ENCODE data around the gene FBRSL1.

The FBRSL1 gene

GRCh38 chr12:132542661-132543060 lies 52.7 kb downstream of the FBRSL1 start:
- H3K9me3 ChIP-seq (replicated peaks in 1 of 2; ENCODE audit: control insufficient read depth in 2 of 2, insufficient read depth in 1 of 2, low read depth in 1 of 2, low read length in 2 of 2): peaks cover 0 to 2% of the 10 kb centered on the region in 2 donors
- no peak overlapping the region for H3K9ac ChIP-seq (ENCODE audit: low read depth, low read length, poor library complexity)
- peak overlapping the region; percentile 20 for H3K23ac ChIP-seq (ENCODE audit: low read depth, low read length, poor library complexity)
- no peak for DNase-seq (ENCODE audit: low spot score)
- H3K14ac ChIP-seq (ENCODE audit: low read length): no peak overlapping the region
- no peaks in the 10 kb centered on the region for H3K36me3 ChIP-seq (replicated peaks in 1 of 2; ENCODE audit: control insufficient read depth in 2 of 2, insufficient read depth in 2 of 2, low read length in 2 of 2)
- no peak overlapping the region for H4K91ac ChIP-seq (ENCODE audit: low read depth, low read length, poor library complexity)
- H3K4ac ChIP-seq (ENCODE audit: low read length): no peak overlapping the region
- no peak overlapping the region for H3K4me3 ChIP-seq (ENCODE audit: low read length in 2 of 2)
- peaks cover 0 to 6% (median 0%) of the 10 kb centered on the region in 3 experiments for H3K27me3 ChIP-seq (ENCODE audit: control insufficient read depth in 3 of 3, insufficient read depth in 3 of 3, low read depth in 1 of 3, low read length in 3 of 3)
- no peak overlapping the region for H2BK15ac ChIP-seq (ENCODE audit: low read length)
- no peak overlapping the region for H3K4me2 ChIP-seq (ENCODE audit: insufficient read depth, low read length, poor library complexity, severe bottlenecking)
- peak overlapping the region; percentile 66 for H2BK5ac ChIP-seq (ENCODE audit: low read length)
- no peak overlapping the region for H2BK12ac ChIP-seq (ENCODE audit: low read length)
- no peak overlapping the region for H2AFZ ChIP-seq (ENCODE audit: low read length)
- no peak overlapping the region for H2AK5ac ChIP-seq (ENCODE audit: low read depth, low read length)
- H2BK120ac ChIP-seq (ENCODE audit: low read depth, low read length): no peak overlapping the region
- no CpG with 5 or more reads among the region's 9 CpGs for WGBS, 2 donors (ENCODE audit: extremely low coverage in 2 of 2, insufficient read length in 2 of 2, insufficient replicate concordance in 1 of 2)
- H3K27ac ChIP-seq (replicated peaks; ENCODE audit: low read length): no peak overlapping the region
- no peak overlapping the region for H4K8ac ChIP-seq (ENCODE audit: low read depth, low read length)
- peaks cover 9 to 15% of the 10 kb centered on the region in 2 donors for H3K4me1 ChIP-seq (ENCODE audit: control insufficient read depth in 2 of 2, insufficient read depth in 1 of 2, low read depth in 1 of 2, low read length in 2 of 2)
- H3K18ac ChIP-seq (ENCODE audit: low read length): no peak overlapping the region
- H3K79me1 ChIP-seq (ENCODE audit: low read depth, low read length): no peaks in the 10 kb centered on the region

GRCh38 chr12:132543298-132544079 lies 53.5 kb downstream of the FBRSL1 start:
- H3K9me3 ChIP-seq (replicated peaks in 1 of 2; ENCODE audit: control insufficient read depth in 2 of 2, insufficient read depth in 1 of 2, low read depth in 1 of 2, low read length in 2 of 2): peaks cover 0 to 2% of the 10 kb centered on the region in 2 donors
- no peak overlapping the region for H3K27ac ChIP-seq (replicated peaks; ENCODE audit: low read length)
- H4K8ac ChIP-seq (ENCODE audit: low read depth, low read length): peak overlapping the region; percentile 29
- no peak overlapping the region for H3K4ac ChIP-seq (ENCODE audit: low read length)
- H3K27me3 ChIP-seq (ENCODE audit: control insufficient read depth in 3 of 3, insufficient read depth in 3 of 3, low read depth in 1 of 3, low read length in 3 of 3): peaks cover 0 to 6% (median 0%) of the 10 kb centered on the region in 3 experiments
- no peak overlapping the region for H2BK15ac ChIP-seq (ENCODE audit: low read length)
- no peaks in the 10 kb centered on the region for H3K36me3 ChIP-seq (replicated peaks in 1 of 2; ENCODE audit: control insufficient read depth in 2 of 2, insufficient read depth in 2 of 2, low read length in 2 of 2)
- peak overlapping the region; percentile 66 for H2BK5ac ChIP-seq (ENCODE audit: low read length)
- no peak overlapping the region for H3K9ac ChIP-seq (ENCODE audit: low read depth, low read length, poor library complexity)
- H3K23ac ChIP-seq (ENCODE audit: low read depth, low read length, poor library complexity): no peak overlapping the region
- no peak overlapping the region for H3K4me2 ChIP-seq (ENCODE audit: insufficient read depth, low read length, poor library complexity, severe bottlenecking)
- no peak overlapping the region for H4K91ac ChIP-seq (ENCODE audit: low read depth, low read length, poor library complexity)
- H2BK12ac ChIP-seq (ENCODE audit: low read length): peak overlapping the region; percentile 66
- H3K4me3 ChIP-seq (ENCODE audit: low read length in 2 of 2): no peak overlapping the region
- H2AFZ ChIP-seq (ENCODE audit: low read length): no peak overlapping the region
- no peak overlapping the region for H3K18ac ChIP-seq (ENCODE audit: low read length)
- no peak overlapping the region for H2AK5ac ChIP-seq (ENCODE audit: low read depth, low read length)
- no peaks in the 10 kb centered on the region for H3K79me1 ChIP-seq (ENCODE audit: low read depth, low read length)
- peaks cover 9 to 15% of the 10 kb centered on the region in 2 donors for H3K4me1 ChIP-seq (ENCODE audit: control insufficient read depth in 2 of 2, insufficient read depth in 1 of 2, low read depth in 1 of 2, low read length in 2 of 2)
- H3K14ac ChIP-seq (ENCODE audit: low read length): no peak overlapping the region
- WGBS, 2 donors (ENCODE audit: extremely low coverage in 2 of 2, insufficient read length in 2 of 2, insufficient replicate concordance in 1 of 2): no CpG with 5 or more reads among the region's 27 CpGs
- H2BK120ac ChIP-seq (ENCODE audit: low read depth, low read length): no peak overlapping the region
- DNase-seq (ENCODE audit: low spot score): no peak

- H2BK12ac ChIP-seq (ENCODE audit: low read length): no peak overlapping the region
- no CpG with 5 or more reads among the region's 12 CpGs for WGBS, 2 donors (ENCODE audit: extremely low coverage in 2 of 2, insufficient read length in 2 of 2, insufficient replicate concordance in 1 of 2)
- no peak overlapping the region for H4K91ac ChIP-seq (ENCODE audit: low read depth, low read length, poor library complexity)
- no peak overlapping the region for H2AFZ ChIP-seq (ENCODE audit: low read length)
- H3K18ac ChIP-seq (ENCODE audit: low read length): no peak overlapping the region
- no peak overlapping the region for H3K23ac ChIP-seq (ENCODE audit: low read depth, low read length, poor library complexity)
- no peak overlapping the region for H4K8ac ChIP-seq (ENCODE audit: low read depth, low read length)
- no peak overlapping the region for H3K14ac ChIP-seq (ENCODE audit: low read length)
- H2BK15ac ChIP-seq (ENCODE audit: low read length): no peak overlapping the region
- no peak overlapping the region for H3K4me2 ChIP-seq (ENCODE audit: insufficient read depth, low read length, poor library complexity, severe bottlenecking)
- no peak overlapping the region for H2BK120ac ChIP-seq (ENCODE audit: low read depth, low read length)
- no peak overlapping the region for H3K27ac ChIP-seq (replicated peaks; ENCODE audit: low read length)
- no peak overlapping the region for H3K4ac ChIP-seq (ENCODE audit: low read length)
- H3K9ac ChIP-seq (ENCODE audit: low read depth, low read length, poor library complexity): no peak overlapping the region
- no peak overlapping the region for H3K4me3 ChIP-seq (ENCODE audit: low read length in 2 of 2)
- H3K4me1 ChIP-seq (ENCODE audit: control insufficient read depth in 2 of 2, insufficient read depth in 1 of 2, low read depth in 1 of 2, low read length in 2 of 2): peaks cover 9 to 15% of the 10 kb centered on the region in 2 donors
- H3K9me3 ChIP-seq (replicated peaks in 1 of 2; ENCODE audit: control insufficient read depth in 2 of 2, insufficient read depth in 1 of 2, low read depth in 1 of 2, low read length in 2 of 2): peaks cover 0 to 2% of the 10 kb centered on the region in 2 donors
- H2BK5ac ChIP-seq (ENCODE audit: low read length): peak overlapping the region; percentile 66
- DNase-seq (ENCODE audit: low spot score): no peak
- peaks cover 0 to 6% (median 0%) of the 10 kb centered on the region in 3 experiments for H3K27me3 ChIP-seq (ENCODE audit: control insufficient read depth in 3 of 3, insufficient read depth in 3 of 3, low read depth in 1 of 3, low read length in 3 of 3)
- H2AK5ac ChIP-seq (ENCODE audit: low read depth, low read length): no peak overlapping the region
- no peaks in the 10 kb centered on the region for H3K36me3 ChIP-seq (replicated peaks in 1 of 2; ENCODE audit: control insufficient read depth in 2 of 2, insufficient read depth in 2 of 2, low read length in 2 of 2)
- no peaks in the 10 kb centered on the region for H3K79me1 ChIP-seq (ENCODE audit: low read depth, low read length)
Observed at GRCh38 chr12:132544080-132544397, 54.1 kb downstream of the FBRSL1 start.

- no peak overlapping the region for H3K9ac ChIP-seq (ENCODE audit: low read depth, low read length, poor library complexity)
- H2AK5ac ChIP-seq (ENCODE audit: low read depth, low read length): no peak overlapping the region
- H3K23ac ChIP-seq (ENCODE audit: low read depth, low read length, poor library complexity): peak overlapping the region; percentile 49
- H2BK15ac ChIP-seq (ENCODE audit: low read length): no peak overlapping the region
- peaks cover 9 to 15% of the 10 kb centered on the region in 2 donors for H3K4me1 ChIP-seq (ENCODE audit: control insufficient read depth in 2 of 2, insufficient read depth in 1 of 2, low read depth in 1 of 2, low read length in 2 of 2)
- H3K9me3 ChIP-seq (replicated peaks in 1 of 2; ENCODE audit: control insufficient read depth in 2 of 2, insufficient read depth in 1 of 2, low read depth in 1 of 2, low read length in 2 of 2): peaks cover 0 to 2% of the 10 kb centered on the region in 2 donors
- H2BK5ac ChIP-seq (ENCODE audit: low read length): no peak overlapping the region
- no peak overlapping the region for H2AFZ ChIP-seq (ENCODE audit: low read length)
- H3K18ac ChIP-seq (ENCODE audit: low read length): no peak overlapping the region
- H4K8ac ChIP-seq (ENCODE audit: low read depth, low read length): no peak overlapping the region
- H2BK12ac ChIP-seq (ENCODE audit: low read length): no peak overlapping the region
- H3K4me2 ChIP-seq (ENCODE audit: insufficient read depth, low read length, poor library complexity, severe bottlenecking): no peak overlapping the region
- WGBS, 2 donors (ENCODE audit: extremely low coverage in 2 of 2, insufficient read length in 2 of 2, insufficient replicate concordance in 1 of 2): 100% methylated on average over 2 of the region's 11 CpGs; no CpG with 5 or more reads in 1 of the 2 donors
- H2BK120ac ChIP-seq (ENCODE audit: low read depth, low read length): no peak overlapping the region
- H3K4me3 ChIP-seq (ENCODE audit: low read length in 2 of 2): peak overlapping the region in 1 of 2 donors; percentile 27
- DNase-seq (ENCODE audit: low spot score): no peak
- no peaks in the 10 kb centered on the region for H3K36me3 ChIP-seq (replicated peaks in 1 of 2; ENCODE audit: control insufficient read depth in 2 of 2, insufficient read depth in 2 of 2, low read length in 2 of 2)
- no peak overlapping the region for H4K91ac ChIP-seq (ENCODE audit: low read depth, low read length, poor library complexity)
- H3K27ac ChIP-seq (replicated peaks; ENCODE audit: low read length): no peak overlapping the region
- H3K4ac ChIP-seq (ENCODE audit: low read length): no peak overlapping the region
- H3K14ac ChIP-seq (ENCODE audit: low read length): no peak overlapping the region
- peaks cover 0 to 7% (median 0%) of the 10 kb centered on the region in 3 experiments for H3K27me3 ChIP-seq (ENCODE audit: control insufficient read depth in 3 of 3, insufficient read depth in 3 of 3, low read depth in 1 of 3, low read length in 3 of 3)
- H3K79me1 ChIP-seq (ENCODE audit: low read depth, low read length): no peaks in the 10 kb centered on the region
Observed at GRCh38 chr12:132544498-132544897, 54.5 kb downstream of the FBRSL1 start.
